KMS-11 (cell line): ENCODE measurements around the gene APEX2.
"Not testable (repeated sequence)": the region's sequence is repeated elsewhere in the genome, so short reads cannot be mapped to it uniquely, and the experiment has no call there.

Source experiments
- H2AFZ ChIP-seq: fragments of 200-600 bp; sonication (generic); 2 replicates; pipeline ENCODE4 v1.6.1; 2016; ENCODE audit warnings: antibody characterized with exemption, mixed run types, low read depth
- H3K27ac ChIP-seq: fragments of 200-600 bp; sonication (generic); 2 replicates; pipeline ENCODE4 v1.6.1; 2016; ENCODE audit warnings: mild to moderate bottlenecking, mixed run types
- H3K27me3 ChIP-seq: fragments of 200-600 bp; sonication (generic); 2 replicates; pipeline ENCODE4 v1.6.1; 2017; ENCODE audit warnings: mild to moderate bottlenecking, low read depth, mixed run types, moderate library complexity; ENCODE audit not compliant: insufficient read depth
- H3K36me3 ChIP-seq: fragments of 200-600 bp; sonication (generic); 2 replicates; pipeline ENCODE4 v1.6.1; 2017; ENCODE audit warnings: mild to moderate bottlenecking, mixed run types; ENCODE audit not compliant: insufficient read depth
- H3K4me1 ChIP-seq: fragments of 200-600 bp; sonication (generic); 2 replicates; pipeline ENCODE4 v1.6.1; 2016; ENCODE audit warnings: mild to moderate bottlenecking, low read depth, mixed run types; ENCODE audit not compliant: poor library complexity, severe bottlenecking
- H3K4me2 ChIP-seq: fragments of 200-600 bp; sonication (generic); 2 replicates; pipeline ENCODE4 v1.7.0; 2016; ENCODE audit warnings: mild to moderate bottlenecking, mixed run types
- H3K4me3 ChIP-seq: fragments of 200-600 bp; sonication (generic); IDR thresholded peaks from 2 replicates; pipeline ENCODE4 v1.6.1; 2017; ENCODE audit warnings: low read depth, low read length, mixed read lengths; ENCODE audit not compliant: insufficient read depth
- H3K79me2 ChIP-seq: fragments of 200-600 bp; sonication (generic); 2 replicates; pipeline ENCODE4 v1.6.1; 2016; ENCODE audit warnings: low read depth, mixed run types; ENCODE audit not compliant: insufficient read depth
- H3K9ac ChIP-seq: fragments of 200-600 bp; sonication (generic); 2 replicates; pipeline ENCODE4 v1.6.1; 2016; ENCODE audit warnings: mild to moderate bottlenecking, mixed run types
- H4K20me1 ChIP-seq: fragments of 200-600 bp; sonication (generic); 2 replicates; pipeline ENCODE4 v1.6.1; 2016; ENCODE audit warnings: mild to moderate bottlenecking, mixed run types; ENCODE audit not compliant: insufficient read depth
- CTCF ChIP-seq: fragments of 200-600 bp; sonication (generic); conservative IDR thresholded peaks from 2 replicates; pipeline ENCODE4 v1.6.1; 2017; ENCODE audit warnings: low read depth, mild to moderate bottlenecking, antibody characterized with exemption, low read length, moderate library complexity, mixed read lengths

APEX2 gene

GRCh38 chrX:55030271-55031205, 30.4 kb downstream of the APEX2 start, which contains the start of gene ALAS2:
ALAS2 (minus strand) TSS chrX:55030977; CDS start chrX:55026000, 4,977 bp downstream.
- Histone ChIP-seq H2AFZ (no peak within 1 kb of the TSS), H3K4me2 (no peak within 1 kb of the TSS), H4K20me1 (no peaks in the 10 kb centered on the region), H3K4me3 (no peak within 1 kb of the TSS), H3K36me3 (no peaks in the 10 kb centered on the region), H3K4me1 (no peaks in the 10 kb centered on the region), H3K79me2 (no peaks in the 10 kb centered on the region), H3K27ac (no peak within 1 kb of the TSS), H3K27me3 (no peaks in the 10 kb centered on the region), H3K9ac (no peak within 1 kb of the TSS)
- no peak for TF ChIP-seq CTCF

GRCh38 chrX:55033429-55033828, 33.3 kb downstream of the APEX2 start:
- Histone ChIP-seq H3K36me3 (no peaks in the 10 kb centered on the region), H3K4me1 (no peaks in the 10 kb centered on the region), H3K4me3 (no peak overlapping the region)

GRCh38 chrX:55039471-55039870, 39.3 kb downstream of the APEX2 start:
- no peaks in the 10 kb centered on the region for H4K20me1 ChIP-seq
- H3K4me3 ChIP-seq: no peak overlapping the region
- no peak overlapping the region for H3K9ac ChIP-seq
- no peak overlapping the region for H3K27ac ChIP-seq
- no peaks in the 10 kb centered on the region for H3K27me3 ChIP-seq
- H2AFZ ChIP-seq: no peak overlapping the region
- TF ChIP-seq CTCF: no peak
- no peak overlapping the region for H3K4me2 ChIP-seq
- no peaks in the 10 kb centered on the region for H3K4me1 ChIP-seq
- no peaks in the 10 kb centered on the region for H3K79me2 ChIP-seq
- no peaks in the 10 kb centered on the region for H3K36me3 ChIP-seq

More at GRCh38 chrX:55033429-55033828, 33.3 kb downstream of the APEX2 start:
- Histone ChIP-seq H3K4me2 (no peak overlapping the region), H3K27ac (no peak overlapping the region), H3K79me2 (no peaks in the 10 kb centered on the region), H3K9ac (no peak overlapping the region), H2AFZ (no peak overlapping the region), H4K20me1 (no peaks in the 10 kb centered on the region), H3K27me3 (no peaks in the 10 kb centered on the region)
- TF ChIP-seq CTCF: no peak

- no peaks in the 10 kb centered on the region for H3K27me3 ChIP-seq
- H3K4me1 ChIP-seq: no peaks in the 10 kb centered on the region
- H3K9ac ChIP-seq: no peak overlapping the region
- H2AFZ ChIP-seq: no peak overlapping the region
- no peak for TF ChIP-seq CTCF
- no peaks in the 10 kb centered on the region for H3K36me3 ChIP-seq
- no peak overlapping the region for H3K4me3 ChIP-seq
- H3K79me2 ChIP-seq: no peaks in the 10 kb centered on the region
- H4K20me1 ChIP-seq: no peaks in the 10 kb centered on the region
- H3K4me2 ChIP-seq: no peak overlapping the region
- H3K27ac ChIP-seq: no peak overlapping the region
Measured at GRCh38 chrX:55041514-55041913, 41.4 kb downstream of the APEX2 start.

GRCh38 chrX:55050599-55050998, 50.4 kb downstream of the APEX2 start:
- not testable (repeated sequence) for H3K36me3 ChIP-seq, H3K4me1 ChIP-seq, H3K4me3 ChIP-seq, H3K27ac ChIP-seq, H2AFZ ChIP-seq, H3K79me2 ChIP-seq, H4K20me1 ChIP-seq, H3K27me3 ChIP-seq, H3K4me2 ChIP-seq, H3K9ac ChIP-seq
